ENCODE measurements around the gene TSPAN9.

Gene TSPAN9

GRCh38 chr12:3131129-3131528 is 54.0 kb downstream of the TSPAN9 start:
- no peak for TF ChIP-seq CTCF (IDR thresholded peaks at IDR 0.05; ENCODE audit: low read depth, low read length, missing control alignments)
- in situ Hi-C loops (cut with HindIII; ENCODE audit: low pct_ligation_motif_present, low sequenced_read_pairs), result loop anchor here (25.0 kb wide), 1 partner anchor 156 kb away; no protein-coding TSS in a partner anchor
- H3K4me3 ChIP-seq (ENCODE audit: low read depth, low read length), result no peak overlapping the region

DNA sequence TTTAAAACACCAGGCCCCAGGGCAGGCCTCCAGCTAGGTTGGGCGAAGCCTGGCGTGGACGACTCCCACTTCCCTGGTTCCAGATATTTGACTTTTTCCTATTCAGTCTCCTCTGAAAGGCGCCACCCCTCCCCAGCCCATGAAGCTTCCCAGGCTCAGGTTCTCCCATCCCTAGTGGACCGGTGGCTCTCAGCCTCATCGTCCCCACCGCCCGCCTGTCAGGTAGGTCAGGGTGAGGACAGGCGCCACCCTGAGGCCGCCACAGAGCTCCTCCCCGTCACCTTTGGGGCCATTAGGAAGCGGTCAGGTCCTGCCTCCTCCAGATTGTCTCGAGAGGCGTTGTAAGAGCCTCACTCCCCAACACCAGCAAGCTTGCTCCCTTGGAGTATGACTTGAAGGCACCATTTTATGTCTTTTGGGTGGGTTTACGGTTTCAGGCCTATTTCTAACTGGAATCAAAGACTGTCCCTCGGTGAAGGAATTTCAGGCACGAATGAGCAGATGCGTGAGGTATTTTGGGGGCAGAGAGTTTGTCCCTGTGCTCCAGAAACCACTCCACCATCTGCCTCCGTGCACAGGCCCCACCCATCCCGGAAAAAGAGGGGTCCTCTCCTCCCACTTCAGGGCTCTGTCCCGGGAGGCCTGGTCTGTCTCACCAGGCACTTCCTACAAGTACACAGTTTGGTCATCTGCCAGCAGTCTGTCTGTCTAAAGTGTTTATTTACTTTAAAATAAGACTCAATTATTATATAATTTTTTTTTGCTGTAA is 55.6 kb downstream of the TSPAN9 start:
- TF ChIP-seq CTCF (IDR thresholded peaks at IDR 0.05; ENCODE audit: low read depth, low read length, missing control alignments), result no peak
- in situ Hi-C loops (cut with HindIII; ENCODE audit: low pct_ligation_motif_present, low sequenced_read_pairs), result loop anchor here (25.0 kb wide), 1 partner anchor 154 kb away; no protein-coding TSS in a partner anchor
- no peak overlapping the region for H3K27ac ChIP-seq
- H3K27me3 ChIP-seq (replicated peaks), result no peaks in the 10 kb centered on the region
- H3K4me3 ChIP-seq (ENCODE audit: low read depth, low read length), result no peak overlapping the region
- H3K36me3 ChIP-seq (replicated peaks), result no peaks in the 10 kb centered on the region
- DNase-seq, result peak; percentile 60

More at GRCh38 chr12:3131129-3131528, 54.0 kb downstream of the TSPAN9 start:
- H3K27ac ChIP-seq, result no peak overlapping the region
- no peaks in the 10 kb centered on the region for H3K27me3 ChIP-seq (replicated peaks)
- no peaks in the 10 kb centered on the region for H3K36me3 ChIP-seq (replicated peaks)
- no peak for DNase-seq

GRCh38 chr12:3133405-3133783 is 56.2 kb downstream of the TSPAN9 start:
- in situ Hi-C loops (cut with HindIII; ENCODE audit: low pct_ligation_motif_present, low sequenced_read_pairs), result loop anchor here (25.0 kb wide), 1 partner anchor 154 kb away; no protein-coding TSS in a partner anchor
- no peak overlapping the region for H3K4me3 ChIP-seq (ENCODE audit: low read depth, low read length)
- no peak overlapping the region for H3K27ac ChIP-seq
- no peaks in the 10 kb centered on the region for H3K27me3 ChIP-seq (replicated peaks)
- H3K36me3 ChIP-seq (replicated peaks), result no peaks in the 10 kb centered on the region
- DNase-seq, result no peak
- TF ChIP-seq CTCF (IDR thresholded peaks at IDR 0.05; ENCODE audit: low read depth, low read length, missing control alignments), result no peak

- Histone ChIP-seq H3K4me3 (ENCODE audit: low read depth, low read length) (no peak overlapping the region), H3K27ac (no peak overlapping the region), H3K36me3 (replicated peaks) (no peaks in the 10 kb centered on the region), H3K27me3 (replicated peaks) (no peaks in the 10 kb centered on the region)
- no peak for DNase-seq
- TF ChIP-seq CTCF (IDR thresholded peaks at IDR 0.05; ENCODE audit: low read depth, low read length, missing control alignments), result no peak
- in situ Hi-C loops (cut with HindIII; ENCODE audit: low pct_ligation_motif_present, low sequenced_read_pairs), result loop anchor here (25.0 kb wide), 1 partner anchor 153 kb away; no protein-coding TSS in a partner anchor
These were observed 56.9 kb downstream of the TSPAN9 start for GRCh38 chr12:3134126-3134525.

DNA sequence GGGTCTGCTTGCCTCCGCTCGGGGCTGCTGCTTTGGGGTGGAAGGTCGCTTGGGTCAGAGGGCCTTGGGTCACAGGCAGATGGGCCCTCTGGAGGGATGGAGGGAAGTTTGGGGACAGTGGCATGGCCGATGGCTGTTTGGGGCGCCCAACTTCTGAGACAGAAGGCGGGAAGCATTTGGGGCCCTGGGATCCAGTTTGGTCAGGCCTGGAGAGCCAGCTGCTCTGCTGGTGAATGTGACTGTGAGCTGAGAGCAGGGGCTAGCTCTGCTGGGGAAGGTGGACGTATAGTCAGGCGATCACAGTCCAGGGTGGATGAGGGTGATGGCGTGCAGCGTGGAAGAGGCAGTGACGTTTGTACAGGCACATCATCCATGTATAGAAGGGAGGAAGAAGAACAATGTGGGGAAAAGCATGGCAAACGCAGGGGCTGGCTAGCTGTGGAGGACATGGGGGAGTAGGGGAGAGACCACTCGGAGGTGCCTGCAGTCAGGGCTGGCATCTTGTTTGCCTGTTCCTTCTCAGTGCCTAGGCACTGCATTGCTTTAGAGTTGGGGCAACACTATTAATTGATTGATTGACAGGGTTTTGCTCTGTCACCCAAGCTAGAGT is 57.5 kb downstream of the TSPAN9 start:
- in situ Hi-C loops (cut with HindIII; ENCODE audit: low pct_ligation_motif_present, low sequenced_read_pairs), result loop anchor here (25.0 kb wide), 1 partner anchor 153 kb away; no protein-coding TSS in a partner anchor
- H3K4me3 ChIP-seq (ENCODE audit: low read depth, low read length), result no peak overlapping the region
- H3K36me3 ChIP-seq (replicated peaks), result no peaks in the 10 kb centered on the region
- no peak for DNase-seq
- H3K27ac ChIP-seq, result no peak overlapping the region
- no peaks in the 10 kb centered on the region for H3K27me3 ChIP-seq (replicated peaks)
- TF ChIP-seq CTCF (IDR thresholded peaks at IDR 0.05; ENCODE audit: low read depth, low read length, missing control alignments), result no peak

Data from brain microvascular endothelial cell (primary cell).